ENCODE data around the gene MYL10. TPM values are rescaled to one million over a fixed set of nuclear protein-coding genes. Genes with fewer than 3 reads are reported as not detected.

Gene MYL10
- total RNA-seq, 1 experiment from 2014 or later: not detected

DNA sequence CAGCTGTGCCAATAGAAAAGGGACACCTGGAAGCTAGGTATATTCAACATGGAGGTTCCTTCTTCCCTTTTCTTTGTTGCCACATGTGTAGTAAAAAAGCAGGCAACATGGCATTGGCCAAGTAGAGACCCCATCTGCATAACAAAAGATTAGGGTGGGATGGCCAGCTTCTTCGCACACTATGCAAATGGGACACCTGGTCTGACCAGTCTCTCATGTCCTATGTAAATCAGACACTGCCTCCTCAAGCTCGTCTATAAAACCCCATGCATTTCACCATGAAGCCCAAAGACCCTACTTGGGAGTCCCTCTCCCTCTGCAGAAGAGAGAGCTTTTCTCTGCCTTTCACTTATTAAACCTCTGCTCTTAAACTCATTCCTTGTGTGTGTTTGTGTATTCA is 53.9 kb downstream of the MYL10 start:
- BruUV-seq (replicated peaks): no TSS peak
- Histone ChIP-seq H3K9ac (ENCODE audit: low read length) (no peak overlapping the region), H3K36me3 (ENCODE audit: control insufficient read depth in 1 of 2, insufficient read depth in 2 of 2, low read length in 2 of 2) (no peaks in the 10 kb centered on the region), H3K9me3 (ENCODE audit: control insufficient read depth in 1 of 2, insufficient read depth in 1 of 2, low read depth in 1 of 2, low read length in 2 of 2) (0 out of 4 replicates have a peak, but pooled peaks cover 0 to 3% of the 10 kb centered on the region in 2 experiments), H3K27ac (ENCODE audit: low read depth, low read length) (no peak overlapping the region), H3K79me2 (ENCODE audit: insufficient read depth, low read length) (no peaks in the 10 kb centered on the region), H3K27me3 (ENCODE audit: insufficient read depth, low read length) (no peaks in the 10 kb centered on the region), H3K4me1 (ENCODE audit: control insufficient read depth in 1 of 2, insufficient read depth in 2 of 2, low read length in 2 of 2) (peaks cover 0 to 8% of the 10 kb centered on the region in 2 experiments; a peak in 1 of 4 replicates), H2AFZ (ENCODE audit: low read depth, low read length, poor library complexity, severe bottlenecking) (no peak overlapping the region), H4K20me1 (ENCODE audit: insufficient read depth) (no peaks in the 10 kb centered on the region), H3K9me2 (ENCODE audit: insufficient read depth) (no peaks in the 10 kb centered on the region), H3K4me2 (ENCODE audit: low read length) (no peak overlapping the region), H3K4me3 (replicated peaks in 1 of 2; ENCODE audit: low read depth in 1 of 2, low read length in 2 of 2) (no peak overlapping the region)
- ChIA-PET CTCF (no interaction called here), RAD21 (ENCODE audit: low non-redundant PET in 1 of 2, low total read pairs in 2 of 2, uncharacterized antibody in 2 of 2, unreplicated experiment in 2 of 2) (no interaction called here), POLR2A (no interaction called here)
- intact Hi-C loops (cut with micrococcal nuclease): no loop called here
- TF ChIP-seq SRF (IDR thresholded peaks at IDR 0.05; ENCODE audit: low read depth) (no peak), EGR1 (IDR thresholded peaks at IDR 0.05; ENCODE audit: low read depth) (no peak), SIN3A (IDR thresholded peaks at IDR 0.05; ENCODE audit: low read depth) (no peak)
- ATAC-seq (no peak), DNase-seq (ENCODE audit: low read depth, low spot score) (no peak)

- no peak overlapping the region for H3K4me3 ChIP-seq (replicated peaks in 1 of 2; ENCODE audit: low read depth in 1 of 2, low read length in 2 of 2)
- H3K9me2 ChIP-seq (ENCODE audit: insufficient read depth): no peaks in the 10 kb centered on the region
- DNase-seq (ENCODE audit: low read depth, low spot score): no peak
- intact Hi-C loops (cut with micrococcal nuclease): no loop called here
- ChIA-PET CTCF (no interaction called here), RAD21 (ENCODE audit: low non-redundant PET in 1 of 2, low total read pairs in 2 of 2, uncharacterized antibody in 2 of 2, unreplicated experiment in 2 of 2) (no interaction called here), POLR2A (no interaction called here)
- 0 out of 4 replicates have a peak, but pooled peaks cover 0 to 3% of the 10 kb centered on the region in 2 experiments for H3K9me3 ChIP-seq (ENCODE audit: control insufficient read depth in 1 of 2, insufficient read depth in 1 of 2, low read depth in 1 of 2, low read length in 2 of 2)
- BruUV-seq (replicated peaks): no TSS peak
- no peak overlapping the region for H3K27ac ChIP-seq (ENCODE audit: low read depth, low read length)
- no peaks in the 10 kb centered on the region for H3K27me3 ChIP-seq (ENCODE audit: insufficient read depth, low read length)
- no peak for ATAC-seq
- H3K4me1 ChIP-seq (ENCODE audit: control insufficient read depth in 1 of 2, insufficient read depth in 2 of 2, low read length in 2 of 2): peaks cover 0 to 5% of the 10 kb centered on the region in 2 experiments; a peak in 1 of 4 replicates
- H3K9ac ChIP-seq (ENCODE audit: low read length): no peak overlapping the region
- no peak overlapping the region for H2AFZ ChIP-seq (ENCODE audit: low read depth, low read length, poor library complexity, severe bottlenecking)
- H3K4me2 ChIP-seq (ENCODE audit: low read length): no peak overlapping the region
- H3K36me3 ChIP-seq (ENCODE audit: control insufficient read depth in 1 of 2, insufficient read depth in 2 of 2, low read length in 2 of 2): no peaks in the 10 kb centered on the region
- H3K79me2 ChIP-seq (ENCODE audit: insufficient read depth, low read length): no peaks in the 10 kb centered on the region
- H4K20me1 ChIP-seq (ENCODE audit: insufficient read depth): no peaks in the 10 kb centered on the region
- TF ChIP-seq SP1 (IDR thresholded peaks at IDR 0.05; ENCODE audit: low read depth) (no peak), ATF3 (IDR thresholded peaks at IDR 0.05) (no peak), POLR2AphosphoS5 (IDR thresholded peaks at IDR 0.05; ENCODE audit: low read depth, low read length) (no peak), SIN3A (IDR thresholded peaks at IDR 0.05; ENCODE audit: low read depth) (no peak), EGR1 (IDR thresholded peaks at IDR 0.05; ENCODE audit: low read depth) (no peak), EZH2 (IDR thresholded peaks at IDR 0.05) (no peak), SRF (IDR thresholded peaks at IDR 0.05; ENCODE audit: low read depth) (no peak), CEBPB (IDR thresholded peaks at IDR 0.05; ENCODE audit: low read depth) (no peak), FOSL1 (IDR thresholded peaks at IDR 0.05; ENCODE audit: low read depth) (no peak), MAX (IDR thresholded peaks at IDR 0.05) (no peak), POLR2A (IDR thresholded peaks at IDR 0.05; ENCODE audit: borderline replicate concordance, extremely low read depth, insufficient read depth, insufficient read length) (no peak), EZH2phosphoT487 (IDR thresholded peaks at IDR 0.05; ENCODE audit: borderline replicate concordance) (no peak), YY1 (IDR thresholded peaks at IDR 0.05; ENCODE audit: extremely low read depth, insufficient replicate concordance, low read depth, low read length) (no peak), RAD21 (IDR thresholded peaks at IDR 0.05; ENCODE audit: low read depth) (no peak), ZBTB33 (IDR thresholded peaks at IDR 0.05; ENCODE audit: extremely low read depth, insufficient replicate concordance, low read length) (no peak)
- TF ChIP-seq, protein P1, sequence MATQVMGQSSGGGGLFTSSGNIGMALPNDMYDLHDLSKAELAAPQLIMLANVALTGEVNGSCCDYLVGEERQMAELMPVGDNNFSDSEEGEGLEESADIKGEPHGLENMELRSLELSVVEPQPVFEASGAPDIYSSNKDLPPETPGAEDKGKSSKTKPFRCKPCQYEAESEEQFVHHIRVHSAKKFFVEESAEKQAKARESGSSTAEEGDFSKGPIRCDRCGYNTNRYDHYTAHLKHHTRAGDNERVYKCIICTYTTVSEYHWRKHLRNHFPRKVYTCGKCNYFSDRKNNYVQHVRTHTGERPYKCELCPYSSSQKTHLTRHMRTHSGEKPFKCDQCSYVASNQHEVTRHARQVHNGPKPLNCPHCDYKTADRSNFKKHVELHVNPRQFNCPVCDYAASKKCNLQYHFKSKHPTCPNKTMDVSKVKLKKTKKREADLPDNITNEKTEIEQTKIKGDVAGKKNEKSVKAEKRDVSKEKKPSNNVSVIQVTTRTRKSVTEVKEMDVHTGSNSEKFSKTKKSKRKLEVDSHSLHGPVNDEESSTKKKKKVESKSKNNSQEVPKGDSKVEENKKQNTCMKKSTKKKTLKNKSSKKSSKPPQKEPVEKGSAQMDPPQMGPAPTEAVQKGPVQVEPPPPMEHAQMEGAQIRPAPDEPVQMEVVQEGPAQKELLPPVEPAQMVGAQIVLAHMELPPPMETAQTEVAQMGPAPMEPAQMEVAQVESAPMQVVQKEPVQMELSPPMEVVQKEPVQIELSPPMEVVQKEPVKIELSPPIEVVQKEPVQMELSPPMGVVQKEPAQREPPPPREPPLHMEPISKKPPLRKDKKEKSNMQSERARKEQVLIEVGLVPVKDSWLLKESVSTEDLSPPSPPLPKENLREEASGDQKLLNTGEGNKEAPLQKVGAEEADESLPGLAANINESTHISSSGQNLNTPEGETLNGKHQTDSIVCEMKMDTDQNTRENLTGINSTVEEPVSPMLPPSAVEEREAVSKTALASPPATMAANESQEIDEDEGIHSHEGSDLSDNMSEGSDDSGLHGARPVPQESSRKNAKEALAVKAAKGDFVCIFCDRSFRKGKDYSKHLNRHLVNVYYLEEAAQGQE (IDR thresholded peaks at IDR 0.05; ENCODE audit: low read depth): no peak
These were observed 56.9 kb downstream of the MYL10 start for GRCh38 chr7:101572156-101572555.
